Measurements from ENCODE around the gene VAT1L. TPM values are rescaled to one million over a fixed set of nuclear protein-coding genes. Genes with fewer than 3 reads are reported as not detected.

The VAT1L gene
- total RNA-seq, 2 experiments from 2014 or later, result not detected

DNA sequence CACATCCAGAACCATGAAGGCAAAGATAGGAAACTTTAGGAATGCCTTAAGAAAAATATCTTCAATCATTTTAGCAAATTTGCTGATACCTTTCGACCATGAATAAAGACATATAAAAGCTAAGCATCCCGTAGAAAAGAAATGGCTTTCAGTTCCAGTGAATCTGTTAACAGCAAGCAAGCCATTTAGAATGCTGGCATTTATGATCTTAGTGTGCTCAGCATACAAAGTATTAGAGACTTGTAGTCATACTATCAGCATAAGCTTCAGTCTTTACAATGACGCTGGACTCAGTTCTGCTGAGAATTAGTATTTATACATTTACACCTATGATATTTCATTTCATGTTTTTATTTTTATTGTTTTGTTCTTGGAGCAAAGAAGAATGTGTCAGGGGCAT lies 38.7 kb downstream of the VAT1L start:
- no peak for TF ChIP-seq CTCF (IDR thresholded peaks at IDR 0.05)
- POLR2A ChIA-PET, result no interaction called here
- Mint-ChIP-seq H3K4me3 (no peak overlapping the region), H3K27ac (no peak overlapping the region), H3K9me3 (no peaks in the 10 kb centered on the region), H3K36me3 (ENCODE audit: low read depth) (no peaks in the 10 kb centered on the region), H3K4me1 (ENCODE audit: low read depth) (no peaks in the 10 kb centered on the region), H3K27me3 (peaks cover 9% of the 10 kb centered on the region)
- ATAC-seq, result no peak
- CTCF ChIA-PET, result interaction anchor here (0.8 kb wide), 1 partner anchor 16 kb away, joined by 3 read pairs; no protein-coding TSS in a partner anchor
- DNase-seq, result no peak
- intact Hi-C loops (cut with micrococcal nuclease), result no loop called here

GRCh38 chr16:77833921-77834634 lies 45.7 kb downstream of the VAT1L start:
- ATAC-seq, result no peak
- no peak for TF ChIP-seq CTCF (IDR thresholded peaks at IDR 0.05)
- intact Hi-C loops (cut with micrococcal nuclease), result no loop called here
- peaks cover 3% of the 10 kb centered on the region for H3K27me3 Mint-ChIP-seq
- no peaks in the 10 kb centered on the region for H3K4me1 Mint-ChIP-seq (ENCODE audit: low read depth)
- no peak overlapping the region for H3K27ac Mint-ChIP-seq
- ChIA-PET CTCF (no interaction called here), POLR2A (no interaction called here)
- DNase-seq, result no peak
- no peak overlapping the region for H3K4me3 Mint-ChIP-seq
- H3K36me3 Mint-ChIP-seq (ENCODE audit: low read depth), result no peaks in the 10 kb centered on the region
- no peaks in the 10 kb centered on the region for H3K9me3 Mint-ChIP-seq

DNA sequence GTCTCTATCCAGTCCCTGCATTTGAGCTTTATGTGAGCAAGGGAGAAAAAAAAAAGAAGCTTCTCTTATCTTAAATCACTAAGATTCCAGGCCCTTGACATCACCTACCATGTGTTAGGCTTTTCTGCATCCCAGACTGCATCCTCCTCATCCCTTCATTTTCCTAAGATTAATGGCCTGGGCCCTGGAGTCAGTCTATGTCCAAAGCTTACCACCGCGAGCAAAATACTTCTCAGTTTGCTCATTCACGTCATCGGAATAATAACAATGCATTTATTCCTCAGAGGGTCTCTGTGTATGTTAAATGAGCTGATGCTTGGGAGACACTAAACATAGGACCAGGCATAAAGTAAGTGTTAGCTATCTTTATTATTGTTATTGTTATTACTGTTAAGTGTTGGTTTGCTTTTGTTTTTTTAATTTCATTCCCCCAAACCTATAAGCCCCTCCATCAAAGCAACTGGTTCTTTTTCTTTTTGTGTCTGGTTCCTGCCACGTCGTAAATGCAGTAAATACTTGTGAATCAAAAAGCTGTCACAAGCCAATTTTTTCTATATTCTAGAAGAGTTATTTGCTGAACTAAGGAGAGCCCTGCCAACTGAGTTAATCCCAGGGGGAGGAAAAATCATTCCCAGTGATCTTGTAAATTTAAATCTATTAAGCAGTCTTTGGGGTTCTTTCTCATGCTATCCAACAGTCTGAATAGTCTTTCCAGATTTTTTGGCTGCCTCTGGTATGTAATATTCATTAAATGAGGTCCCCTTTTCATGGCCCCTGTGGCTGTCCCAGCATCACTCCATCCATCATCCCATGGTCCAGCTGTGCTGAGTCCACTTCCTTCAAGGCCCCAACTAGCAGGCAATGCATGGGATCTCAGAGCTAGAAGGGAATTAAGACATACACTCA lies 46.5 kb downstream of the VAT1L start:
- ChIA-PET POLR2A (no interaction called here), CTCF (no interaction called here)
- intact Hi-C loops (cut with micrococcal nuclease), result no loop called here
- no peak overlapping the region for H3K4me3 Mint-ChIP-seq
- H3K4me1 Mint-ChIP-seq (ENCODE audit: low read depth), result no peaks in the 10 kb centered on the region
- ATAC-seq (no peak), DNase-seq (no peak)
- no peaks in the 10 kb centered on the region for H3K36me3 Mint-ChIP-seq (ENCODE audit: low read depth)
- TF ChIP-seq CTCF (IDR thresholded peaks at IDR 0.05), result no peak
- peaks cover 6% of the 10 kb centered on the region for H3K27me3 Mint-ChIP-seq
- no peak overlapping the region for H3K27ac Mint-ChIP-seq
- H3K9me3 Mint-ChIP-seq, result no peaks in the 10 kb centered on the region

DNA sequence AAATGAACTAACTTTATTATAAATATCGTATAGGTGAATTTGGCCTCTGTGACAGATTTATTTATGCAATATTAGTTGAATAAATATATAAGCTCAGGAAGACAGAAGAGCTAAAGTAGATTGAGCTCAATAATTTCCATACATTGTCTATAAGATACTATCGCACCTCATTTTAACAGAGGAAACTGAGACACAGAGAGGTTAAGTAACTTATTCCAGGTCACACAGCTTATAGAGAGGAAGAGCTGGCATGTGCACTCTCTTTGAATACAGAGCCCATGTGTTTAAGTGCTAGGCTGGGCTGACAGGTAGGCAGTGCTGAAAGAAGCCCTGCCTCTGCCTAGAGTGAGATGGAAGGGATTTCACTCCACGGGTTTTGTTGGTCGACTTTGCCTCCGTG lies 48.4 kb downstream of the VAT1L start:
- no peak for TF ChIP-seq CTCF (IDR thresholded peaks at IDR 0.05)
- H3K4me3 Mint-ChIP-seq, result no peak overlapping the region
- H3K36me3 Mint-ChIP-seq (ENCODE audit: low read depth), result no peaks in the 10 kb centered on the region
- POLR2A ChIA-PET, result no interaction called here
- peaks cover 6% of the 10 kb centered on the region for H3K27me3 Mint-ChIP-seq
- intact Hi-C loops (cut with micrococcal nuclease), result no loop called here
- no peak overlapping the region for H3K27ac Mint-ChIP-seq
- CTCF ChIA-PET, result no interaction called here
- H3K9me3 Mint-ChIP-seq, result no peaks in the 10 kb centered on the region
- ATAC-seq, result no peak
- H3K4me1 Mint-ChIP-seq (ENCODE audit: low read depth), result no peaks in the 10 kb centered on the region
- no peak for DNase-seq

Measured in activated CD8-positive, alpha-beta T cell treated with anti-CD3 and anti-CD28 coated beads for 36 hours (primary cell).